Stimulated activated CD4-positive, alpha-beta T cell treated with anti-CD3 and anti-CD28 coated beads, Interleukin-4, amount 100 ng/mL, for 48 hours (primary cell): ENCODE measurements around the gene TEC.

Experiments used
- DNase-seq, 2 donors: peaks; one replicate each; pipeline ENCODE4 v3.0.0-alpha.2; 2020; ENCODE audit warnings: low read depth in 2 of 2

TEC gene

GRCh38 chr4:48269861-48270522, 354 bp upstream of the TEC start:
- peak; percentile 90 to 93 for DNase-seq

DNA sequence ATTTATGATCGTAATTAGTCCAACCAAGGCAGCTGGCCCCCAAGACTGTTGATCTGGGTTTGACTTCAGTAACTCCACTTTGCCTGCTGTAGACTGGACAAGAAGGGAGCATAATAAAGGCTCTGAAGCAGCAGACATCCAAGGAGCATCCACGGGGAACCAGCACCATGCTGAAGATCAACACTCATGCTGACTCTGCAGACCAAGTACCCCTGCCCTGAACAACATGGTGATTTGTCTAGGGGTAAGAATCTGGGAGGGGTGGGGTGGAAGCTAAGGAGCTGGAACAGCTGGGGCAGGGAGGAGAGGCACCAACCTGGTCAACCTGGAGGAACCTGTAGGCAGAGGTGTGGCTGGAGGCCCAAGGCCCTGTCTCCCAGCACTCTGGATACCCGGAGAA, 2.1 kb downstream of the TEC start:
- DNase-seq = no peak

DNA sequence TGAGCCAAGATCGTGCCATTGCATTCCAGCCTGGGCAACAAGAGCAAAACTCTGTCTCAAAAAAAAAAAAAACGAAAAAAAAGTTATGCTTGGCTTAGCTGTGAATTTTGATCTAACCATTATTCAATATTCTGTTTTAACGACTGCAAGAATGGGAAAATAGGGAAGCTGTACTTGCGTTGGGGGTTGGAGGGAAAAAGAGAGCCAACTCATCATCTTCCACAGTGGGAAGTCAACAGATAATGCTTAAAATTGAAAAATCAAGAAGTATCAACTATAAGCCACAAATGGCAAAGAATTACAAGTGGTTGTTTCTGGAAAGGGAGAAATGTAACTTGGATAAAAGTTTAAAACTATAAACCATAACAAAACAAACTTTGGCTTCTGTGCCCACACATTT, 2.9 kb downstream of the TEC start:
- no peak for DNase-seq

DNA sequence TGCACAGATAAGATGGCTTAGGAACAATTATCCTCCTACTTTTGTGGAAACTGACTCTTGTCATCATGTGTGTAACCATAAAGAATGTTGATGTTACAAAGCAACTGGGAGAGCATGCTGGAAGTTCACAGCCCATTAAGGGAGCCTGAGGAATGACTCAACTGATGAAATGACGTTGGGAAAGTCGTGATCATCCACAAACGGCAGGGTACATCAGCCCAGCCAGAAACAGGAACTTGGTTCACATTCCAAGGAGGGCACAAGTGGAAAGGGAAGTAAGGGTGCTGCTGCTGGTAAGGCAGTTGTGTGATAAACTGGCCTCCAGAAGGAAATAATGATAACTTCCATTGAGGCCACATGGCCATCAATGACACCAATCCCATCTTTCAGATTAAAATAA, 6.7 kb downstream of the TEC start:
- no peak for DNase-seq

GRCh38 chr4:48262484-48262883, 7.2 kb downstream of the TEC start:
- DNase-seq = no peak

GRCh38 chr4:48261281-48261680, 8.4 kb downstream of the TEC start:
- DNase-seq = no peak

GRCh38 chr4:48259748-48260147, 9.9 kb downstream of the TEC start:
- DNase-seq = no peak

- DNase-seq = no peak
These were observed 10.7 kb downstream of the TEC start for GRCh38 chr4:48258845-48259397.

DNA sequence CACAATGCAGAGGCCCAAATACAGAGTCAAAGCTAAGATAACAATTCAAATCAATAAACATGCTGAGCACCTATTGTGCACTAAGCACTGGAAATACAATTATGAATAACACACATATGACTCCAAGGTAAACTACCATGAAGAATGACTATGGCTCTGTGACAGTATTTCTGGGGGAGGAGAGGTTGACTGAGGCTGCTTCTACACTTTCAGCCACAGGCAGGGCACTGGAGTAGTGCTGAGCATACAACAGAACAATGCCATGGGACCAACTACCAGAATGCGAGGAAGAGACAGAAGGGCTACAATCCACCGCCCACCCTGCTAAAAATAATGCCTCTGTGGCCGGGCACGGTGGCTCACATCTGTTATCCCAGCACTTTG, 13.7 kb downstream of the TEC start:
- DNase-seq = no peak

DNA sequence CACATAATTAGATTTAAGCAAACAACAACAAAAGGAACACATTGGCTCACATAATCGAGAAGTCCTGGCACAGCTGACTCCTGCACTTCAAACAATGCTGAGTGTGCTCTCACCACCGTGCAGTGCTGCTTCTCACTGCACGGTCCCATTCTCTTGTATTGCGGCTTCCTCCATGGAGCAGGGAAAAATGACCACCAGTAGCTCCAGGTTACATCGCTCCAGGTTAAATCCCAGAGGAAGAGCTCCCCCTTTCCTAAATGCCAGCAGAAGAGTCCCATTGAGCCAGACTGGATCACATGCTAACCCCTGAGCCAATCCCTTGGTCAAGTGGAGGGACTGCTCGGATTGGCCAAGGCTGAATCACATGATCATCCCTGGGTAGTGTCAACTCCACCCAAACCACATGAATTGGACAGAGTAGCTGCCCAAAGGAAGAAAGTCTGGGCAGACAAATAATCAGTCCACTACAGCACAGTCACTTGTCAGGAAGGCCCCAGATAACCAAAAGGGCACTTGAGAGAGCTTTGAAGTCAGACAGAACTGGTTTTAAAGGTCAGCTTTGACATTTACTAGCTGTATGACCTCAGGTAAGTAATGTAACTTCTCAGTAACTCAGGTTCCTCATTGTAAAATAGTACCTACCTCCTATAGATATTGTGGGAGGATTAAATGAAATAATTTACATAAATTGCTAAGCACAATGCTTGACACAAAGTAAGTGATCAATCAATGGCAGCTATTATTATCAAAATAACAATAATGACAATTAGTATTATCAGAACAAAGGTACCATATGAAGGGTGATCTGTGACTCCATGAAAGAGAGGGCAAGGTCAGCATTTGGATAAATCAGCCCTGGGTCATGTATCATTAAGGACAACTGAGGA, 14.3 kb downstream of the TEC start:
- no peak for DNase-seq

- no peak for DNase-seq
These were observed 15.1 kb downstream of the TEC start for GRCh38 chr4:48254381-48255071.

DNA sequence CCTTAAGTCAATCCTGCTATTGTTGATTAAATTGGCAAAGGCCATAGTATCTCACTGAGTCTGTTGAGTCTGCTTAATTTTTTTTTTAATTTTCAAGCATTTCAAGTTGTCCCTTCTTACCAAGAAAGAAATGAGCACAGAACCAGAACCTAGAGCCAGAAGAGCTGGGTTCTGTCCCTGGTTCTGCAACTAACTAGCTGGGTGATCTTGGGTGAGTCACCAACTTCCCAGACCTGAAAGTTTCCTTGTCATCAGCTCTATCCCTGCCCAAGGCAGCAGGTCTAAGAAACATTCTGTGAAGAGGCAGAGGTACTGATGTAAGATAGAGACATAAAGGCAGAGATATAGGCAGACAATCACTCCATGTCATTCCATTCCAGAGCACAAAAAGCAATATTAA, 17.3 kb downstream of the TEC start:
- no peak for DNase-seq

- no peak for DNase-seq
These were observed 18.7 kb downstream of the TEC start for GRCh38 chr4:48250980-48251379.

DNA sequence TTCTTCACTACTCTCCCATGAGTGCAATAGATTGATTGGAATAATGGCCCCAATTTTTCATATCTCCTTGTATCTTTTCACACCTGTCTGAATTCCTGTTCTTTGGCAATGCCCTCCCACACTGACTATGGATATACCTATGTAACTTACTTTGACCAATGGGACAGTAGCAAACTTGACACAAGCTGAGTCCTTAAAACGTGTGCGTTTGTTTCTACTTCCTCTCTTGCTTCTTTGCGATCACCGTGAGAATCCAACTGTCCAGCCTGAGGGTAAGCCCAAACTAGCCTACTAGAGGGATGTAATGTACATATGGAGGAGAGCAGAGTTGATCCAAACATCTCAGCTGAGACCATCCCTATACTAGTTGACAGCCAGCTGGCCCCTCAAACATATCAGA, 19.3 kb downstream of the TEC start:
- no peak for DNase-seq

DNA sequence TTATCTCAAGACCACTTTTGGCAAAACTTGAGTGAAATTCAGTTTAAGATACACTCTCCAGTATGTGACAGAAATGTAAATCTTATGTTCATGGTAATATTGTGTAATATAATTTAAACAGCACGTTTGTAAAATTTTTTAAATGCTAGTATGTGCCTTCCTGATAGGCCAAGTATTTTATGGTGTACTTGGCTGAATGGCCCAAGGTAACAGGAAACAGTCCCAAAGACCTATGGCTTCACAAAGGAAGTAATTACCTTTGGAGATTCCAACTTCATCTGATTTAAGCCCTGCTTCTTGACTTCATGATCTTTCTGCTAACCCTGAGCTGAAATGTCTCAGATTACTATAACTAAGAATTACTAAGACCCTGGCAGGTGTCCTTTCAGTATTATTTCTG, 20.3 kb downstream of the TEC start:
- DNase-seq = no peak

- DNase-seq = no peak
These were observed 21.1 kb downstream of the TEC start for GRCh38 chr4:48248559-48248953.

DNA sequence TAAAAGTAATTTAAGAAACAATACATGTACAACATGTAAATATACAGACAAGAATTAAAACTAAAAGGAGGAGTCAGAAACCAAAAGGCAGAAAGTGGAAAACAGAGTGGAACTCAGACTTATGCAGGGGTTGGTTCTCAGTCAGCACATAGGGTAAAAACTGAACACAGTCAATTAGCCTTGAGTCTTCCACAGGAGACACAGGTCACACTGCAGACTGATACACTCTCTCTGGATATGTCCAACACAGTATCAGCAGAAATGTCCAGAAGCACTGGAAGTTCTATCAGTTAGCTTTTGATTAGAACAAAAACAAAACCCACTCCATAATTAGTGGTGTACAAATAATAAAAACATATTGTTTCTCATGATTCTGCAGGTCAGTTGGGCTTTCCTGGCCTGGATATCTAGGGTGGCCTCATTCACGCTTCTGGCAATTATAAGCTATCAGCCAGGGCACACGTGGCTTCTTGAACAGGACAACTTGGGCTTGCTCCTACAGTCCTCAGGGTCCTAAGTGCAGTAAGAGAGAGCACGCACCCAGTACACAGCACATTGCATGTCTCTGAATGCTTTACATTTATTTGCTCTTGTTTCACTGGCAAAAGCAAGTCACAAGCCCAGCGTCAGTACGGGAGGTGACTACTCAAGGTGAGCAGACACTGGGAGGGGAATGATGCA, 21.6 kb downstream of the TEC start:
- no peak for DNase-seq

DNA sequence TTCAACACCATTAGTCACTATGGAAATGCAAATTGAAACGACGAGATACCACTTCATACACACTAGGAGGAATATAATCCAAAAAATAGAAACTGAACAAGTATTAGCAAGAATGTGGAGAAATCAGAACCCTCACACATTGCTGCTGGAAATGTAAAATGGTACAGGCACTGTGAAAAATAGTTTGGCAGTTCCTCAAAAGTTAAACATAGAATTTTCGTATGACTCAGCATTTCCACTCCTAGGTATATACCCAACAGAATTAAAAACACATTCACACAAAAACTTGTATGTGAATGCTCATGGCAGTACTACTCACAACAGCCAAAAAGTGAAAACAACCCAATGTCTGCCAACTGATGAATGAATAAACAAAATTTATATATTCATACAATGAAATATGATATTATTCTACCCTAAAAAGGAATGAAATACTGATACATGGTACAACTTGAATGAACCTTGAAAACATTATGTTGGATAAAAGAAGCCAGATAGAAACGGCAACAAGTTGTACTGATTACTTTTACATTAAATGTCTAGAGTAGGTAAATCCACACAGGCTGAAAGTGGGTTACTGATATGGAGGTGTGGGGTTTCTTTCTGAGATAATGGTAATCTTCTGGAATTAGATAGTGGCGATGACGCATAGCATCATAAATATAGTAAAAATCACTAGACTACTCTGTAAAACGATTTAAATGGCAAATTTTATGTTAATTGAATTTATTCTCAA, 22.3 kb downstream of the TEC start:
- DNase-seq = no peak

DNA sequence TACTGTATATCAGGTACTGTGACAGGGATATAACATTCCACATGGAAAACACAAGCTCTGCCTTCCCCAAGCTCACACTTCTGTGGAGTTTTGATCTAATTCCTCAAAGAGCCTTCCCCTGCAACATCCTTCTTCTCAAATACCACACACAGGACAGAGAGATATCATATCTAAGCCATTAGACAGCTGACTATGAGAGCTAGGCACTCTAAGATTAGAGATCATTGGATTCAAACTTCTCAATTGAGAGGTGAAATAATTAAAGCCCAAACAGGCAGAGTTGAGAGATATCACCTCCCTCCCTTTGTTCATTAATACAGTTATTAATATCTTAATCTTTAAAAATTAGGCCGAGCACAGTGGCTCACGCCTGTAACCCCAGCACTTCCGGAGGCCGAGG, 25.0 kb downstream of the TEC start:
- no peak for DNase-seq

DNA sequence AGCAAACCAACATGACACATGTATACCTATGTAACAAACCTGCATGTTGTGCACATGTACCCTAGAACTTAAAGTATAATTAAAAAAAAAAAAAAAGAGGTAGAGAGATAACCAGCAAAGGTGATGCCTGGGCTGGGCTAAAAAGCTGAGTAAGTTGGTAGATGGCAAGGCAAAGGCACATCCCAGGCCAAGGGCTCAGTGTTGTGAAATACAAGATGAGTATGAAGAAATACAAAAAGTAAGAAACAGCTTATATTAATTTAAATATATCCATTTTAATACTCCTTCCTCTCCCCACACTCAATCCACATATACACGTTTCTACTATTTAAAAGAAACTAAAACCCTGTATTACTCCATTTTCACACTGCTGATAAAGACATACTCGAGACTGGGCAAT, 25.8 kb downstream of the TEC start:
- DNase-seq = no peak

DNA sequence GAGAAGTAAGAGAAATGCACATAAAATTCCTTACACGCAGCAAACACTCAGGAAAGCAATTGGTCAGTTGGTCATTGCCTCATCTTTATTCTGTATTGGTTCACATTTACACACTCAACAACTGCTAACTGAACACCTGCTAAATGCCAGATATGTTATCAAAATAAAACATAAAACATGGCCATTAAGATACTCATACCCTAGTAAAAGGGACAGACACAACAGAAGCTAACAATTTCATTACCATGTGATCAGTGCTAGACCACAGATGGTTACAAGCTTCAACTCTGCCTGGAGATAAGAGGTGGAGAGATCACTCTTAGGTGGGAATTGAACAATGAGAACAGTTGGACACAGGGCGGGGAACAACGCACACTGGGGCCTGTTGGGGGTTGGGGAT, 26.2 kb downstream of the TEC start:
- DNase-seq = no peak
